Measurements from ENCODE around the gene EYS.

EYS gene

DNA sequence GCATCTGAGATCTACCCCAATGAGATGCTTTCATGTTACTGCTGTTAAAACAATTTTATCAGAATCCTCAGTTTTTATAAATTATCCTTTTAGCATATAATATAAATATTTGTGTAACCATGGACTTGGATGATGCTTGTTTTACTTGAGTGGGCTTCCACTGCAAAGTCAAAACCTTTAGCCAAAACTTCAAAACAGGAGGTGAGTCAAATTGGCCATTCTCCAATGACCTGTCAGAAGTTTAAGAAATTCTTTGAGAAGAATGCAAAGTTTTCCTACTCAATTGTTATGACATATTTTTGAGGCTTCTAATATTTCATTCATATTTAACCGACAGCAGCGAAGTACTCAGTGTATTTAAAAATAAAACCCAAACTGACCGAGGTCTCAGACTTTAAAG lies 507.9 kb downstream of the EYS start:
- no peak for DNase-seq

DNA sequence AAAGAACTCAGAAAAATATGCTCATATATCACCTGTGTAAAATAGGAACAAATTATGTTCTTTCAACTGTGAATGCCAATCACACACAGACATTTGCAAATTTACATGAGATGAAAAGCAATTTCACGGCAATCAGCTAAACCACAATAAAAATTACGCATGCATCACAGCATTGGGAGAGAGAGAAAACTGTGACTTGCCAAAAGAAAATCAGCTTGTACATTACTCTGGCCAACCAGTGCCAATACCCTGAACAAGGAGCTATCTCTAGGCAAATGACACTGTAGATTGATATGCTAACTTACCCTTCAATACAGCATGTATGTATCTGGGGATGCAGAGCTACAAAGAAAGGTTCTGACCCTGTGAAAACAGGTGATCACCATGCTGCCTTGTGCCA lies 515.6 kb downstream of the EYS start:
- no peak for DNase-seq

DNA sequence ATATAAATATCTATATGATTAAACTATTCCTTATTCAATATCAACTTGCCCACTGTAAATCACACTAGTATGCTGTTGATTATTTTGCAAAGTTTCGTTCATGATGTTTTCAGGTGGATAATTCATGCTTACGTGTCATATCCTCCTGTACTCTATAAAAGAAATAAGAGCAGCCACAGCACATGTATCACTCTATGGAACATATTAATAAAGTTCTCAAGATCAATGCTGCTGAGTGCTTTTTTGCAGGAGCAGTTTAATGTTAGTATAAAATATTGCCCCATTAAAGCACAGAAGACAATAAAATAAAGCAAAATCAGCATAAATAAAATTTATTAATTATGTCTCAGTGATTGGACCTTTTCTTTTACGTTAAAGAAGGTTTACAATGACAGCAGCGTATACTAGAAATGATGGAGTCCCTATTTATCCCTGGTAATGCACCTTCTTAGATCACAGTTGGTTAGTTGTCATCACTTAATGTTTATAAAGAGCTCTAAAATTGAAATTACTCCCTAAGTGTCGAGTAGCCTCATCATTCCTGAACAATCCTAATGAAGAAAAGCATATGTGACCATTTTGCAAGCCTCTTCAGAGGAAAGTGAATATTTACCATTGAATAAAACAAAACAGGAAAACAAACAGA lies 517.7 kb downstream of the EYS start:
- no peak for DNase-seq

DNA sequence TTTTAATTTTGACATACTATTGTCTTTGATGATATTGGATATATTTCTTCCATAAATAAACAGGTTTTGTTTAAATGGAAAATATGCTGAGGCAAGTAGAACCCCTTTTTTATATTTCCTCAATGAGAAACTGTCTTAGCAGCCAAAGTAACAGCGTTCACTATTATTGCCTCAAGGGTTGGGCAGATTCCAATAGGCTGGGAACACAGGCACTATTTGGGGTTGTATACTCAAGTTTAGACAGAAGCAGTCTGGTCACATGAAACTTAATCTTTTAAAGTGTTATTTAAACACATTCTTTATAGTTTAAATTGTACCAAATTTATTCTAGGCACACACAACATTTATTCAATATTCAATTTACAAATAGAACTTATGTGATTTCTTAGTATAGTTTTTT lies 520.2 kb downstream of the EYS start:
- no peak for DNase-seq

DNA sequence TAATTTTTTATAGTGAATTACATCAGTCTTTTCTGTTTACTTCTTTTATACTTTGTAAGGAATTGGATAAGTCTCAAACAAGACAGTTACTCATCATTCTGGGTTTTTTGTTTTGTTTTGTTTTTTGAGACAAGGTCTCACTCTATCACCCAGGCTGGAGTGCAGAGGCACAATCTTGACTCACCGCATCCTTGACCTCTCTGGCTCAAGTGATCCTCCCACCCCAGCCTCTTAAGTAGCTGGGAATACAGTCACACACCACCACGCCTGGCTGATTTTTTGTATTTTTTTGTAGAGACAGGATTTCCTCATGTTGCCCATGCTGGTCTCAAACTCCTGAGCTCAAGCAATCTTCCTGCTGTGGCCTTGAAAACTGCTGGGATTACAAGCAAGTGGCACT lies 524.3 kb downstream of the EYS start:
- DNase-seq, result no peak

DNA sequence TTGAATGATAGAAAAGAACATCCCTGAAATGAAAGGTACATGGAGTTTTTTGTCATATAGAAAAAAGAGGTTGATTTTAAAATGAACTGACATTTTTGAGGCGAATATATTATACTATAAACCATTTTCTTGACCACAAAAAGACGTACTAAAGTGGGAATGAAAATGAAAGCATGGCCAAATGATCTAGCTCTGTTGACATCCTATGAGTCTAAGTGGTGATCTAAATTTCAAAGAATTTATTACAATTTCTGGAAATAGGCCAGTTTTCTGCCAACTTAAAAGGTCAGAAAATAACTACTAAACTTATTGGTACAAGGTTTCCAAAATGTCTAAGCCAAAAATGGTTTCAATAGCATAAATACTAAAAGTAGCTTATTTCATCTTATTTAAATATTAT lies 536.8 kb downstream of the EYS start:
- no peak for DNase-seq

DNA sequence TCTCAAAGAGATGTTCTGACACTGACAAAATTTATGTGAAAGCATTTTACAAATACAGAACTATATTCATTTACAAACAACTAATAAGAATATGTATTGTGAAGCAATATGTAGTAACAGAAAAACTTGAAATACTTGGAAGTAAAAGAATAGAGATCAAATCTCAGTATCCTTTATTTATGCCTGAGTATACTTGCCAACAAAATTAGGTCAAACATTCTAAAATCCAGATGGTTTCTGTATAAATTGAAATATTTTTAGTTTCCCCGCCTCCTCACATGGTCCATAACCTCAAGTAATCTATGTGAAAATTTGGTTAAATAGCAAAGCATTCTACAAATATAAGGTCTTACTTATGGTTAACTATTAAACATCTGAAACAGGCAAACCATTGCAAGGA lies 545.4 kb downstream of the EYS start:
- DNase-seq, result no peak

DNA sequence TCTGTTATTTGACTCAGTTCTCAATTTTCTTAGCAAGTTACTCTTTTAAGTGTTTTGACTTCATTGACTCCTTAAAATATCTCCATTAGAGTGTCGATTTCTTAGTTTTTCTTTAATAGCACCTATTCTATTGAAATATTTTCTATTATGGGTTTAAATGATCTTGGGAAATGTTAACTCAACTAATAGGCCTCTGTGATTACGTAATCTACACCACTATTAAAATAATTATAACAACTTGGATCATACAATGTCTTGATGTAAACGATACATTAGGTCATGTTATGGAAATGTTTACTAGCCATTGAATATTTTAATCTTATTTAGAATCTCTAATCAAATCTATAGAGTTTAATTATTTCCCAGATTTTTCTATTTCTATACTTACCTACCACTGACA lies 550.0 kb downstream of the EYS start:
- DNase-seq, result no peak

DNA sequence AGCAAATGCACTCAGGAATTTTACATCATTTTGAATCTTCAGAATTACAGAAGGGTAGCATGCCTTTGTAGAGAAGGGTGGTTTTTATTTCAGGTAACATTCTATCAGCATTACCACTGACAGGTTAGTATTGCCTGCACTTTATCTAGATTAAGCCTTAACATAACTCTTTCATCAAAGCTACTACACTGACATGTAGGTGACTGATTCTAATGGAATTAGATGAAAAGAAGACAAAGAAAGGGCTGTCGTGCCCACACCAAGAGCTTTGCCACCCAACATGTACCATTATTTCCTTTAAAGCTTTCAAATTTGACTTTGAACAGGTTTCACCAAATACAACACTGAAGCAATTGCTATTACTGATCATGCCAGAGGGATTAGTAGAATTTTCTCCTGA lies 551.9 kb downstream of the EYS start:
- no peak for DNase-seq

DNA sequence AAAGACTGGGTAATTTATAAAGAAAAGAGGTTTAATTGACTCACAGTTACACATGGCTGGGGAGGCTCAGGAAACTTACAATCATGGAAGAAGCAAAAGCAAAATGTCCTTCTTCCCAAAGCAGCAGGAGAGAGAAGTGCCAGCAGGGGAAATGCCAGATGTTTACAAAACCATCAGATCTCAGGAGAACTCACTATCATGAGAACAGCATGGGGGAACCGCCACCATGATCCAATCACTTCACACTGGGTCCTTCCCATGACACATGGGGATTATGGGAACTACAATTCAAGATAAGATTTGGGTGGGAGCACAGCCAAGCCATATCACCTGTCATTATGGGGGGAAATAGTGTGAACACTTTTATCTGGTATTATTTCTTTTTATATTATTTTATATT lies 557.2 kb downstream of the EYS start:
- DNase-seq, result no peak

DNA sequence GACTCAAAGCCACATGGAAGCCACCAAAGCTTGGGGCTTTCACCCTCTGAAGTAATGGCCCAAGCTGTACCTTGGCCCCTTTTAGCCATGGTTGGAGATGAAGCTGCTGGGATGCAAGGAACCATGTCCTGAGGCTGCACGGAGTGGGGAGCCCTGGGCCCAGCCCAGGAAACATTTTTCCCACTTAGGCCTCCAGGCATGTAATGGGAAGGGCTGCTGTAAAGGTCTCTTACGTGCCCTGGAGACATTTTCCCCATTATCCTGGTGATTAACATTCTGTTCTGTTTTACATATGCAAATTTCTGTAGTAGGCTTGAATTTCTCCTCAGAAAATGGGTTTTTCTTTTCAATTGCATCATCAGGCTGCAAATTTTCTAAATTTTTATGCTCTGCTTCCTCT lies 558.2 kb downstream of the EYS start:
- DNase-seq, result no peak

DNA sequence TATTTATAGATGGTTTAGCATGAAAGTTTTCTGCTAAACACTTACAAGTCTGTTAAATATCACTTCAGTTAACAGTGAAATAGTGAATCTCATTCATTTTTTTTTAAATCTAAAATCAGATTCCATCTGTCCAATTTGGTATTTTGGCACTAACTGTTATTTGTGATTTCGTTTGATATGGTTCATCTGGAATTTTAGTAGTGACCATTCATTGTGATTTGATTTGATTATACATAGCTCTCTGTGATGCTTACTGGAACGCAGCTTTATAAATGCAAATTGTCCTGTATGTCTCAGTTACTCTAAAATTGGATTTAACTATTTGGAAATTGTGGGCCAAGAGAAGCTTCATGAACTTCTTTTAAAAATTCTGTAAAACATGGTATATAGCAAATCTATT lies 571.5 kb downstream of the EYS start:
- DNase-seq, result no peak

DNA sequence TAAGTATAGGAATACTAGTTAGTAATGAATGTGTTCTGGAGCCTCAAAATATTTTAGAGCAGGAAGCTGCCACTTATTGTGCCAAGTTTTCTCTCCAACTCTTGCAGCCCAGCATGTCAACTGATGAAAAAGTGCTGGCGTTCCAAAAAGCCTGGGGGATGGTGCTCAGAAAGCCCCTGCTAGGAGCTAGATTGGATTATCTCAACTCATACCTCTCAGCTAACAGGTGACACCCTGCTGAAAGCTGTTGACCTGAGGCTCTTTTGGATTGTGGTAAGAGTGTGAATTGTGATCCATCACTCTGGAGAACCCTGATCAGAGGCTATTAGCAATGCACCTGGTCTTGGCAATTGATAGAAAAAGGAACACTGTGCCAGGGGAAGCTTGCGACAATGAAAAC lies 580.4 kb downstream of the EYS start:
- no peak for DNase-seq

DNA sequence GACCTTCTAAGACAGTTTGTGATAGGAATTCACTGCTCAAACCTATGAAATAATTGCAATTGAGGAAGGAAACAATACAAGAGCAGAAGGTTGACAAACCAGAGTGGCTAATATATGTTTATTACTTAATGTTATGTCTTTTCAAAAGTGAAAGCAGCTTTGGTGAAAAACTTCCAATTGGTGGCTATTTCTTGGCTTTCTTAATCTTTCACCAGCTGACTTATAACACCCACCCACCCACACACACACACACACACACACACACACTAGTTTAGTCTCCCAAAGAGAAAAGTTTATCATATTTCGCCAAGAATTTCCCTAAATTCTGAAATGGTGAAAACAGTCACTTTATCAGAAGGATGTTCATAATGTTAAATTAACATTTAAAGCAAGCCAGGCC lies 583.5 kb downstream of the EYS start:
- DNase-seq, result no peak

DNA sequence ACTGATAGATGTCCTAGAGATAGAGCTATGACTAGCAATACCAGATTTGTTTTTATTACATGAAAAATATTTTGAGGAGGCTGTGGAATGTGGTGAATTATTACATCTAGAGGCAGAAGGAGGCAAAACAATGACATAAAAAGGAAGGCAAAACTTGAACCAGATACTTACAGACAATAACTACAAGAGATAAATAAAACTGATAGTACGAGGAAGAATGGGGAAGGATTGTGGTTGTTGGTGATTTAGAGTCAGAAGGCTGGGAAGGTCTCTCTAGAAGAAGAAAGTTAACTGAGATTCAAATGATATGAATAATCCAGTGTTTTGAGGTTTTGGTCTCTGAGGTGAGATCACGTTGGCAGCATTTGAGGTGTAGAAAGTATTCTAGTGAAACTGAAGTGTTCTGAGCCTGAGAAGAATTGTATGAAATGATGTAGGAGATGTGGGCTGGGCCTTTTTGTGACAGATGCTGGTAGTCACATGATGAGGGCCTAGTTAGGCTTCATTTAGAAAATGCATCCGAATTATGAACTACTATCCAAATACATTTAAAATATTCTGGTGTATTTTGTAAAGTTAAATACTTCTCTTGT lies 589.1 kb downstream of the EYS start:
- DNase-seq, result no peak

DNA sequence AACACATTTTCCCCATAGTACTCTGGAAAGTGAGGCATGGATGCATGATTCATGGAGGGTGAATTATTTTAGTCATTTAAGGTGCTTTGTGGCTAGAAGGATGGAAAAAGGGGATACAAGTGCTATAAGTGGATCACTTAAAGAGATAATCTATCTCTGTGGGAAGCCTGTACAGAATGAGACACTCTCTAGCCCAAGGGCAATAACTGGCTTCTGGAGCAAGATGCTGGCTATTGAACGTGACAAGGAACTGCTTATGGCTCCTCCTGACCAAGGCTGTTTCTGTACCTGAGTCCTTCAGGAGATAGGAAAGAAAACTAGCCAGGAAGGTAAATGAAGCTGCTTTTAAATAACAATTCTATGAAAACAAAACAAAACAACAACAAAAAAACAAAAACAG lies 590.7 kb downstream of the EYS start:
- no peak for DNase-seq

DNA sequence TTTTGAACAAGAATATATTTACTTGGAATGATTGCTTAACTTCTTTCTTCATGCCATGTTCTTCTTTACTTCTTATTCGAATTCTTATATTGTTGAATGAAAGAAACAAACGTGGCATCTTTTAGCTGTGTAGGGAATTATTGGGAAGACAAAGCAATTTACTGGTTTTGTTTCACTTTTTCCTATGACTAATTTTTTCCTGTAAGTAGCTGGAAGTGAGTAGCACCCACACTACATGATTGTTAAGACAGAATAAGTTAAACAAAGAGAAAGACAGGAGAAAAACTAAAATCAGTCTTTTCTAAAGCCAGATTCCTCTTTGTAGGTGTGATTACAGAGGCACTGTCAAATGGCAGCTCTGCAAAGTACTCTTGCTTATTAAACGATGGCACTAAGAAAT lies 593.4 kb downstream of the EYS start:
- no peak for DNase-seq

DNA sequence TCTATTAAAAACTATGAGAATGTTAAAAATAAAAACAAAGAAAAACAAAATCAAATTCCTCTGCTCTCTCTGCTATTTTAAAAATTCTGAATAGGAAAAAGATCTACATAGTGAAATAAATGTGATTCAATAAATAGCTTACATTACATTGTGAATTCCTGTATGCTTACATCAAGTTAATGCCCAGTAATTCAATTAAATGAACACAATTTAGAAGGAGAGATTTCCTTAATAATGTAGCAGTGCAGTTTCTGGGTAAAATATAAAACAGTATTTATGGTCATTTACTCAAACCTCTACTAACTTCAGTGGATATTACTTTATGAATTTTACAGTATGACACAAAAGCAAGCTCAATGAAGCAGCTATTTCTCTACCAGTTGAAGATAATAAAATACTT lies 594.6 kb downstream of the EYS start:
- DNase-seq, result no peak

DNA sequence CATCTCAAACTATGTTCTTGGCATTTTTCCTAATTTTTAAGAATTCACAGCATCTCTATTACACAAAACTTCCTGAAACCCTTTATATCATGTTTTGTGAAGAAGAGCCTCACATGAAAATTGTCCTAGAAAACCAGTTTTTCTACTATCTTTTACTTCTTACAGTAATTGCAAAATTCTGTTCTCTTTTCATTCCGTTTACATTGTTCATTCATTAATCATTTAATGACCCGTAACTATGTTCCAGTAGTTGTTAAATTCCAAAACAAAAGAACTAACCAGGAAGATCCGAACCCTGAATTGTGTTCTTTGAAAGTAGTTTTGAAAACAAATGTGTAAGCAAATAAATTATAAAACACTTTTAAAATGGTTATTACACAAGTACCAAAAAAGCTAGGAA lies 597.0 kb downstream of the EYS start:
- no peak for DNase-seq

DNA sequence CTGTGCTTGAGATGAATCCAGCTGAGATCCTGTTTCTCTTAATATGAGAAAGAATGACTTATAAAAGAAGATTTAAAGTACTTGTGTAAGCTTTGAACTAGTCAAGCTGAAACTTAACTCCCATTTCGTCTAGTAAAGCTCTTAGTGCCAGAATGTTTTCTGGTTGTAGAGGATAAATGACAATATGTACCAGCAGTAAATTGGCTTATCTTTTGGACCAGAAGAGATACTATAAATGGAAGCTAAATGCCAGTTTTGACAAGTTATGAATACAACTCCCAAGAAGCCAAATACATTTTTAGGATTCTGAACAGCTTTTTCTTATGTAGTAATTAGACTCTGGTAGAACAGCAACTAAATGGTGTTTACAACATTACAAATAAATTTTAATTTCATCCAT lies 608.7 kb downstream of the EYS start:
- no peak for DNase-seq

DNA sequence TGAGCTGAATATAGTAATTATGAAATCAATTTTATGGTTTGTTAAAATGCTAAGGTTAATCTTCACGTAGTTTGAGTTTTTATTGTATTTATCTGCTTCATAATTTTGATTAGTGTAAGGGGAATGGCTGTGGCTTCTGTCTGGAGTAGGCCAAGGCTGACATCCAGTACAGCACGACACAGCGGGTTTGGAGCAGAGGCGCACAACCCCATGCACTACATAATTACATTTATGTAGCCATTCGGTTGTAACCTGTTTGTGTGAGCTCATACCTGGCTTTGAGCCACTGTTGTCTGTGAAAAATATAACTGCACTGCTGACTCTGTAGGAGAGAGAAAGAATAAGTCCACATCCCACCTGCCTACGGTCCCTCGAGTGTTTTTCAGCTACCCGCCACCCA lies 615.5 kb downstream of the EYS start:
- no peak for DNase-seq

DNA sequence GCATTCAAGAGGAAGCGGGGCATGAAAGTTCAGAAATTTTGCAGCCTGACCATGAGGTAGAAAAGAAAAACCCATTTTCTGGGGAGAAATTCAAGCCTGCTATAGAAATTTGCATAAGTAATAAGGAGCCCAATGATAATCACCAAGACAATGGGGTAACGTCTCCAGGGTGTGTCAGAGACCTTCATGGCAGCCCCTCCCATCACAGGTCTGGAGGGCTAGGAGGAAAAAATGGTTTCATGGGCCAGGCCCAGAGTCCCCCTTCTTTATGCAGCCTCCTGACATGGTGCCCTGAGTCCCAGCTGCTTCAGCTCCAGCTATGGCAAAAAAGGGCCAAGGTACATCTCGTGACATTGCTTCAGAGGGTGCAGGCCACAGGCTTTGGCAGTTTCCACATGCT lies 618.5 kb downstream of the EYS start:
- no peak for DNase-seq

DNA sequence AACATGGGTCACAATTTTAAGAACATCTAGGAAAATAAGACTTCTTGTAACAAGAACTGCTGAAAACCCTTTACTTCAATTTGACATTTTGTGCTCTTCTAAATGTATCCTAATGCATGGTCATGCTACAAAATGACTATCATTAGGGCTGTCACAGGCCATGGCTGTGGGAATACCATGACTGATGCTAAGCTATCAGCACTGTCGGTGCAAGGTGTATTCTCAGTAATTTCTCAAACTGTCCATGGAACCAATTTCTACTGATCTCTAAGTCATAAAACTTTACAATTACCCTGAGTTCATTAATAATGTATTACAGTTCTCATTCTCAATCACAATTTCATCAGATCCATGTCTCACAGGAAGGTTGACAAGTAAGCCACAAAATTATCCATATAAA lies 625.3 kb downstream of the EYS start:
- DNase-seq, result no peak

DNA sequence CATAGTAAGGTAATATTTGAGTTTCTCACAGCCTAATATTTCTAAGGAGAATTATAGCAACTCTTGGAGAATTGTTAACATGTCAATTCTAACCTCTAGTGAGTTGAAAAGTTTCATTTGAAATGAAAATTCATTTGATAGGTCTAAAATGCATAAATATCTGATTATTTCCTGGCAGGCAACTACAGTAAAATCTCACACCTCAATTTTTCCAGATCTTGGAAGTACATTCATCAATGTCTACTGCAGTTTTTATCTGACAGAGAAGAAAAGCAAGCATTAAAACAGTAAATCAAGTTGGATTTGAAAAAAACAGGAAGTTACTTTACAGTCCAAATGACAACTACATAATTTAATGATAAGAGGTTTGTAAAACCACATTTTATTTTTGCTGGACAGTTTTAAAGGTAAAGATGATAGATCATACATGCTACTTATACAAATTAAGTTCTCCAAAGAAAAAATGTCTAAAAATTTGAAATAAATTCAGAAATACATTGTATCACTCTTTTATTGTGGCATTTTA lies 631.3 kb downstream of the EYS start:
- no peak for DNase-seq

DNA sequence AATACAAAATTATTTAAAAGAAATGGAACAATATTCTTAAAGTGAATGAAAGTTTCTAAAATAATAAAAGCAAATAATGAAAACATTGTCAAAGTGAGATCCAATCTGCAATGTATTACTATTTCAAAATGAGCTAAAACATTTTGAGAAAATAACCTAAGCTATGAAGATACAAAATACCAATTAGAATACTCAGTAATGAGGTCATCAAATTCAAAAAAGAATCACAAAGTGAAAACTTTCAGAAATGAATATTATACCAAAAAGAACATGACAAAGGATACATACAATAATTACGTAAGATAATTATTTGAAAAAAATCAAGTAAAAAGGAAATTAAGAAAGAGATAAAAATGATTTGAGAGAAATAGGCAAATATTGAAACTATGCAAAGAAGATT lies 634.5 kb downstream of the EYS start:
- DNase-seq, result no peak

Measured in RPMI8226 (cell line).